Activated naive CD4-positive, alpha-beta T cell treated with Interleukin-2 at 50 U/mL for 16 hours (primary cell): ENCODE measurements around the gene CIAO3.

Experiments used
- DNase-seq: peaks from one replicate; pipeline ENCODE4 v3.0.0-alpha.2; 2020

The CIAO3 gene

DNA sequence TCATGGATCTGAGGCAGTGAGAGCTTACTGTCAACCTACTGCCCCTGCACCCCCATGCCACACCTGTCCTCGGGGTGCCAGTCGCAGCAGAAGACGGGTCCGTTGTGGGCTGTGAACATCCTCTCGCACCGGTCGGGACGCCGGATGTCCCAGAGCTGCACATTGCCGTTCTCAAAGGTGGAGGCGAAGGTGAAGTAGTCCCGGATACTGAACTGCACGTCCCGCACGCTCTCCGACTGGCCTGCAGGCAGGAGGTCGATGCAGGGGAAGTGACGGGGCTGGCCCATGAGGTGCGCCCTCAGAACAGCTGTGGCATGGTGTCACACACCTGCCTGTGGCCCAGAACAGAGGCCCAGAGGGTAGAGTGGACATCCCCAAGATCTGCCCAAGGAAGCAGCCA, 53.3 kb downstream of the CIAO3 start:
- DNase-seq, result no peak

DNA sequence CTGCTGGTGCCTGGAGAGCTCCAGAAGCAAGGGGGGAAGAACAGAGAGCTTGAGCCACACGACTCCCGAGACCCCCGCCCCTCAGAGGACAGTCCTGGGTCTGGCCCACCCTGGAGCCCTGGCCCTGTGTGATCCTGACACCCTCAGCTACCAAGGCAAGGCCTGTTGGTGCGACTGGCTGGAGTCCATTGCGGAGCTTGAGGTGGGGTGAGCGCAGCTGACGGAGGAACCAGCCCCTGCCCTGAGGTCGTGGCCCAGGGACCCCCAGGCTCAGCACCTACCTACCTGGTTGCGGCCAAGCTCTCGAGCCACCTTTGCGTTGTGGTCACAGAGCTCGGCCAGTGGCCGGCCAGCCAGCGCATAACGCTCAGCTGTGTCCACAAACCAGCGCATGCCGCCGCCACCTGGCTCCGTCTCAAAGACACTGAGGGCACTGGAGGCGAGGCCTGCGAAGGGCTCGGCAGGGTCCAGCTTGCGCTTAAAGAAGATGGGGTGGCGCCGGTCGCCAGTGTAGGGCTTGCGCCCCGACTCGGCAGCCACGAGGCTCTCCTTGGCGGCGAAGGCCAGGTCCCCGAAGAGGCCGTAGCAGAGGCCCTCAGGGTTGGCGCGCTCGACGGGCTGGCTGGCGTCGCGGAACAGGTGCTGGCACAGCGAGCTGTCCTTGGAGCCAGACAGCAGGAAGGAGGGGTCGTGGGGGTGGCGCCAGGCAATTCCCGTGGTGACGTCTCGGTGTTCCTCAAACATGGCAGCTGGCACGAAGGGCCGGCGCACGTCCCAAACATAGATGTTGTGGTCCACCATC, 54.1 kb downstream of the CIAO3 start:
- no peak for DNase-seq

DNA sequence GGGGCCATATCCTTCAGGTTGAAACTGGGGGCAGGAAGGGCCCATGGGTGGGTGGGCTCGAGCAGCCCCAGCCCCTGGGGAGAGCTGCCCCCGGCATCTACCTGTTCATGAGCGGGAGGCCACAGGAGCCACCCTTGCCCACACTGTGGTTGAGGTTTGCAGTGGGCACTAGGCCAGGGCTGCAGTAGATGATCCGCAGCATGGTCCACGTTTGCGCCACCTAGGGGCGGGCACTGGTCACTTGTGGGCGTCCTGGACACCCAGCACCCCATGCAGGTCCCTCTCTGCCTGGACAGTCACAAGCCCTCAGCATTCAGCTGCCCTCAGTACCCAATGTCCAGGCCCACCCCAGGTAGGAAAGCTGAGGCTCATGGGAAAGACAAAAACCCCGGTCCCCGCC, 54.8 kb downstream of the CIAO3 start:
- DNase-seq, result no peak

DNA sequence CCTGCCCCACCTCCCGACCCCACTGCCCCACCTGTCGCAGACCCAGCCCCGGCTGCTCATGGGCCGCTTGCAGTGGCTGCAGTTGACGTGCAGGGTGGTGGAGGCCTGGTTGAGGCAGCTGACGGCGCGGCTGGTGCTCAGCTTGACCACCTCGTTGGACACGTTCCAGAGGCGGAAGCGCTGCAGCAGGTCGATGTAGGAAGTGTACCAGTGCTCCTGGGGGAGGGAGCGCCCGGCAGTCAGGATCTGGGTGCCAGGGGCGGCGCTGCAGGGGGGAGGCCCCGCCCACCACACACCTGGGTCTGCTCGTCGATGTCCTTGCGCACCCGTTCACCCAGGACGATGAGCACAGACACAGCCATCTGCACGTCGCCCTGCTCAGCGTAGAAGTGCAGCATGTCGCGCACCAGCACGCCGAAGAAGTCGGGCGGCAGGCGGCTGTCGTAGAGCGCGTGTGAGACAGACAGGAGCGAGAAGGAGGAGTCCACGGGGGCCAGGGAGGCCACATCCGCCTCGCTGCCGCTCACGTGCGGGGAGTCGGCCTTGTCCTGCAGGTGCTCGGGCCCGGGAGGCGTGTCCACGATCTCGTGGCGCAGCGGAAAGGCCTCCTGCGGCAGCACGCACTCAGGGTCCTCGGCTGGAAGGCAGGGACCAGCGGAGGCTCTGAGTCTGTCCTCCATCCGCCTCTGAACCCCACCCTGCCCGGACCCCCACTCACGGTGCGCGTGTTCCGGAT, 55.7 kb downstream of the CIAO3 start:
- DNase-seq, result no peak

DNA sequence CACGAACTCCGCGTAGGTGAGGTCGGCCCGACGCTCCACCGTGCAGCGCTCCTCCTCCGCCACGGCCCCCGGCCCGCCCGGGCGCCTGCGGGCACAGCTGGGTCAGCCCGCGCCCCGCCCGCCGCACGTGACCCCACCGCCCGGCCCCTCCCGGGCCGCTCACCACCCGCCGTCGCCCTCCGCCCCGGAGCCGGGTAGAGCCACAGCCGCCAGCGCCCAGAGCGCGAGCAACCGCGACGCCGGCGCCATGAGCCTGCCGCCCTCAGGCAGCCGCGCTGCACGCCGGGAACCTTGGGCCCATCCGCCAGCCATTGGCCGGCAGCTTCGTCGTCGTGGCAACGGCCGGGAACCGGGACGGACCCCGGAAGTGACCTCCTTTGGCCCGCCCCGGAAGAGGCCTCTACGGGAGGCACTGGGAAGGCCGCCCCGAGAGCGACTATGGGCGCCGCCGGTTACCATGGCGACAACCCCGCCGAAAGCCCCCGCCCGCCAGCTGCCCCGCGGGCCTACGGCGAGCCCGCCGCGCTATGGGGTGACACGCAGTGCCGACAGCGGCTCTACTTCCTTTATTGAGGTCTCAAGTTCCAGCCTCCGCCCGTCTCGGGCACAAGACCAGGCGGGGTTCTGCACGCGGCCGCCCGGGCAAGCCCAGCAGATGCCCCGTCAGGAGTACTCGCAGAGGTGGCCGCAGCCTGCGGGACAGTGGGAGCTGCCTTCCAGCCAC, 56.6 kb downstream of the CIAO3 start, which contains the start of gene JMJD8:
TSS of gene JMJD8 (minus strand) at position 264 of the 724 bp plus-strand sequence. CDS start at position 249, 15 bp downstream.
- peak; percentile 99 for DNase-seq

DNA sequence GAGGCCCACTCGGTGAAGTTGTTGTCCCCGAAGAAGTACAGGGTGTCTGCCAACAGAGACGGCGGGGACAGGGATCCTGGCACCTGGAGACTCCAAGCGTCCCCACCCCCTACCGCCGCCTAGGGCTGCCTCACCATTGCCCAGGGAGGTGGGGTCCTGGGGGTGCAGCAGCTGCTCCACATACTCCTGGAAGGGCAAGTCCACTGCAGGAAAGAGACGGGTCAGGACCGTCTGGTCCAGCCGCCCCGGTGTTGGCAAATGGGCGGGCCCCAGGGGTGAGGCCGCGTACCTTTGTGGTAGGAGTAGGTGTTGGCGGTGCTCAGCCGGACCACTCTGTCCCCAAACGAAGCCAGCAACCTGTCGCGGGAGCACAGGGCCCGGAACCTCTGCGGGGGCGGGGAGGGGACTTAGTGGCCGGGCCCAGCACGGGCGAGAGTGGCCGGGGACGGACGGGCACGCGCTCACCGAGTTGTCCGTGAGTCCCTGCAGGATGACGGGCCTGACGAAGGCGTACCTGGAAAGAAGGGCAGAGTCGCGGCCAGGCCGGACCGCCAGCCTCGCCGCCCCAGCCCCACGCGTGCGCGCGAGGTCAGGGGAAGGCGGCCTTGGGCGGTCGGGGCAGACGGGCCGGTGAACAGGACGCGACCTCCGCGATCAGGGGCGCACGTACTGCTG, 57.3 kb downstream of the CIAO3 start:
- no peak for DNase-seq

DNA sequence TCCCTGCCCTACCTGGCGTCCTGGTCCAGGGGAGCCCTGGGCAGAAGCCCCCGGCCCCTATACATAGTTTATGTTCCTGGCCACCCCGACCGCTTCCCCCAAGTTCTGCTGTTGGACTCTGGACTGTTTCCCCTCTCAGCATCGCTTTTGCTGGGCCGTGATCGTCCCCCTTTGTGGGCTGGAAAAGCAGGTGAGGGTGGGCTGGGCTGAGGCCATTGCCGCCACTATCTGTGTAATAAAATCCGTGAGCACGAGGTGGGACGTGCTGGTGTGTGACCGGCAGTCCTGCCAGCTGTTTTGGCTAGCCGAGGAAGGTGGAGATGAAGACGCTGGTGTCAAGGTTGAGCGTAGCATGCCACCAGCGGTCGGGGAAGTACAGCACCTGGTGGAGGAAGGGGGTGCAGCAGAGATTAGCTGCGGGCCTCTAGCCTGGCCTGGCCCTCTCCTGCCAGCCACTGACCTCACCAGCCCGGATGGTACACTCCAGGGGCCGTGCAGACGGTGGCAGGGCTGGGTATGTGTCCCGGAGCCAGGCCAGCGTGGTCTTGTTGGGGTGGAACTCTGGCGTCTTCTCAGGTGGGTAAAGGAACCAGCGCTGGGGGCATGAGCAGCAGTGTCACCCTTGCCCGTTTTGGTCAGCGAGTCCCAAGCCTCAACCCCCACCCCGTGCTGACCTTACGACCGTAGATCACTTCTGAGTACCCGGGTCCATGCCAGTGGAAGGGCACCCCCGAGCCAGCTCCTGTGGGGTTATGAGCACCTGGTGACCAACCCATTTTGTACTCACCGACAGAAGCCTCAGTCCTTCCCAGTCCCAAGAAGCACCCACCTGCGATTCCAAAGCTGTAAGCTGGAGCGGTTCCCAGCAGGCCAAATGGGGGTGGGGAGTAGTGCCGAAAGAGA, 58.1 kb downstream of the CIAO3 start:
- DNase-seq, result no peak

DNA sequence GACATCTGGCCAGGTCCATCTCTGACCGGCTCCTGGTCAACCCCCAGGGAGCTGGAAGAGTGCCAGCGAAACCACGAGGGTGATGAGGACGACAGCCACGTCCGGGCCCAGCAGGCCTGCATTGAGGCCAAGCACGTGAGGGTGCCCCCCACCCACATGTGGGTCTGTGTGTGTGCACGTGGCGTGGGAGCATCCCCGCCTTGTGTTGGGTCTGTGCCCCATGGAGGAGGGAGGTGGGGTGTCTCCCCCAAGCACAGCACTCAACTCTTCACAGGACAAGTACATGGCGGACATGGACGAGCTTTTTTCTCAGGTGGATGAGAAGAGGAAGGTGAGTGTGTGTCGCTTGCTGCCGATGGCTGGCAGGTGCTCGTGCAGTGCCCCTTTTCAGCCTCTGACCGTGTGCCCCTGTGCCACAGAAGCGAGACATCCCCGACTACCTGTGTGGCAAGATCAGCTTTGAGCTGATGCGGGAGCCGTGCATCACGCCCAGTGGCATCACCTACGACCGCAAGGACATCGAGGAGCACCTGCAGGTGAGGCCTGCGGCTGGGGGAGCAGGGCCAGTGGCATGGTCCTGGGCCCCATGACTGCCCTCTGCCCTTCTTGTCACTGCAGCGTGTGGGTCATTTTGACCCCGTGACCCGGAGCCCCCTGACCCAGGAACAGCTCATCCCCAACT, 58.9 kb downstream of the CIAO3 start:
- DNase-seq, result no peak

DNA sequence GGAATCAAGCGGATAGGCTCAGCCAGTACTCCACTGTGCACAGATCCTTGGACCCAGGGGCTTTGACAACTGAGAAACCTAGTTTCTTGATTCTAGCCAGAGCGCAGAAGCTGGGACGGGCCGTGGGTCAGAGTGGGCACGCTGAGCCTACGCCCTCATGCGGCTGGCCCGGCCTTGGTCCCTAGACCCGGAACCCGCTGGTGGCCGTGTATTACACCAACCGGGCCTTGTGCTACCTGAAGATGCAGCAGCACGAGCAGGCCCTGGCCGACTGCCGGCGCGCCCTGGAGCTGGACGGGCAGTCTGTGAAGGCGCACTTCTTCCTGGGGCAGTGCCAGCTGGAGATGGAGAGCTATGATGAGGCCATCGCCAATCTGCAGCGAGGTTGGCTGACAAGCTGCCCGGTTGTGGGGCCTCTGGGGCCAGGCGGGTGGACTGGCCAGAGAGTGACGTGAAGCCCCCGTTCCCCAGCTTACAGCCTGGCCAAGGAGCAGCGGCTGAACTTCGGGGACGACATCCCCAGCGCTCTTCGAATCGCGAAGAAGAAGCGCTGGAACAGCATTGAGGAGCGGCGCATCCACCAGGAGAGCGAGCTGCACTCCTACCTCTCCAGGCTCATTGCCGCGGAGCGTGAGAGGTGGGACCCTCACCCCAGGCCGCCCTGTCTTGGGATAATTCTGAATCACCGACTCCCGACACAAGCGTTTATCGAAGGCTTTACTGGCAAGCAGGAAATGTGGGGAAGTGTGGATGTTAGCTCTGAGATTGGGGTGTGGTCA, 59.6 kb downstream of the CIAO3 start:
- DNase-seq, result no peak

DNA sequence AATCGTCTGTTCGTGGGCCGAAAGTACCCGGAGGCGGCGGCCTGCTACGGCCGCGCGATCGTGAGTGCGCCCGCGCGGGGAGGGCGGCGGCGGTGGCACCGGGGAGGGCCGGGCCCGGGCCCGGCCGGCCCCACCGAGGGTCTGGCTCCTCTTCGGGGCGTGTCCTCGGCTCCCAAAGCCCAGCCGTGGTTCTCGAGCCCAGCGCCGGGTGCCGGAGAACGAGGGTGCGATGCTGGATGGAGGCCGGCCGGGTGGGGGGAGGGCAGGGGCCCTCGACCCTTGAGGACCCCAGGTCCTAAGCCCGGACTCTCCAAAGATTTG, 60.2 kb downstream of the CIAO3 start:
- no peak for DNase-seq

DNA sequence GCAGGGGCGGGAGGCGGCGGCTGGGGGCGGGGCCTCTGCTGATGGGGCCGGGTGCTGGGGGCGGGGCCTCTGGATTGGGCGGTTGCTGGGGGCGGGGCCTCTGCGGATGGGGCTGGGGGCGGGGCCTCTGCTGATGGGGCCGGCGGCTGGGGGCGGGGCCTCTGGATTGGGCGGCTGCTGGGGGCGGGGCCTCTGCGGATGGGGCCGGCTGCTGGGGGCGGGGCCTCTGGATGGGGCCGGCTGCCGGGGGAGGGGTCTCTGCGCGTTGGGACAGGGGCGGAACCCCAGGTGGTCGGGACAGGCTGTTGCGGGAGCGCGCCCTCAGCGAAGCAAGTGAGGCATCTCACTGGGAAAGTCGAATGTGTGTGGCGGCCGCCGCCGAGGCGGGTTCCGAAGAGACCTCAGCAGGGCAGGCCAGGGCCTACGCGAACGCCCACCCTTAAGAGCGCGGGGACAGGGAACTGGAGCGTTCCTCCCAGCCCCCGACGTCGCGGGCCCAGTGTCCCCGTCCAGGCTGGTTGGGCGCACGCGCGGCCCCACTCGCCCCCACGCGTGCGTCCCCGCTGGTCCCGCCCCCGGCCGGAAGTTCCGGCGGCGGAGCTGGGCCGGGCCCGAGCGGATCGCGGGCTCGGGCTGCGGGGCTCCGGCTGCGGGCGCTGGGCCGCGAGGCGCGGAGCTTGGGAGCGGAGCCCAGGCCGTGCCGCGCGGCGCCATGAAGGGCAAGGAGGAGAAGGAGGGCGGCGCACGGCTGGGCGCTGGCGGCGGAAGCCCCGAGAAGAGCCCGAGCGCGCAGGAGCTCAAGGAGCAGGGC, 60.8 kb downstream of the CIAO3 start, which contains the start of gene STUB1:
TSS of gene STUB1 (plus strand) at position 597 of the 811 bp plus-strand sequence. CDS start at position 713, 116 bp downstream.
- peak; percentile 88 for DNase-seq
